Measurements from ENCODE around the gene CST3.

DNA sequence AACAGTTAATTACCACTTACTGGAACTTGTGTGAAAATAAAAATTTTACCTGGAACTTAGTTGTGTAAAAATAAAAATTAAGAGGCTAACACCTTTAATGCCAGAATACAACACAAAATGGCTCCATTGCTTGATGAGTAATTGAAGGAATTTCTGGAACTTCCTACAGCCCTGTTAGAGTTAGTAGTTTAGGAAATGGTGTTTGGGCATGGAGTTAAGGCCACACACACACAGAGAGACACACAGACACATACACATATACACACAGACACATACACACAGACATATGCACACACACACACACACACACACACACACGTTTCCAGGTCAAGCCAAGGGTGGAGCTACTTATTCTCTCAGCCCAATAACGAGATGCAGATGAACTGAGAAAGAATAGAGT is 20.6 kb upstream of the CST3 start:
- TF ChIP-seq FOXP2 (optimal IDR thresholded peaks at IDR 0.05; ENCODE audit: borderline replicate concordance, extremely low read depth, extremely low read length, insufficient read depth): no peak
- TF ChIP-seq POLR2AphosphoS5 (IDR thresholded peaks at IDR 0.05; ENCODE audit: low read depth, low read length): no peak
- no peak for TF ChIP-seq SIN3A (IDR thresholded peaks at IDR 0.05; ENCODE audit: borderline replicate concordance, insufficient read depth, low read length)
- no peak for TF ChIP-seq REST (IDR thresholded peaks at IDR 0.05; ENCODE audit: insufficient read depth in 1 of 2, low read depth in 2 of 2, low read length in 2 of 2)
- no peak for TF ChIP-seq TAF1 (IDR thresholded peaks at IDR 0.05; ENCODE audit: borderline replicate concordance, insufficient read depth, low read length)

Data from PFSK-1 (cell line).